Measurements from ENCODE around the gene GAS6.

Gene GAS6

GRCh38 chr13:113900646-113901045 lies 36.8 kb upstream of the GAS6 start:
- H3K9me3 ChIP-seq (ENCODE audit: low read length) = no peaks in the 10 kb centered on the region
- H3K4me3 ChIP-seq (ENCODE audit: low read length) = no peak overlapping the region
- peaks cover 4% of the 10 kb centered on the region for H3K27me3 ChIP-seq (ENCODE audit: insufficient read depth, low read length)
- H3K4me1 ChIP-seq (ENCODE audit: insufficient read depth, low read length) = no peaks in the 10 kb centered on the region
- H2AFZ ChIP-seq (ENCODE audit: low read depth, low read length) = no peak overlapping the region
- H3K36me3 ChIP-seq (ENCODE audit: insufficient read depth, low read length) = no peaks in the 10 kb centered on the region

DNA sequence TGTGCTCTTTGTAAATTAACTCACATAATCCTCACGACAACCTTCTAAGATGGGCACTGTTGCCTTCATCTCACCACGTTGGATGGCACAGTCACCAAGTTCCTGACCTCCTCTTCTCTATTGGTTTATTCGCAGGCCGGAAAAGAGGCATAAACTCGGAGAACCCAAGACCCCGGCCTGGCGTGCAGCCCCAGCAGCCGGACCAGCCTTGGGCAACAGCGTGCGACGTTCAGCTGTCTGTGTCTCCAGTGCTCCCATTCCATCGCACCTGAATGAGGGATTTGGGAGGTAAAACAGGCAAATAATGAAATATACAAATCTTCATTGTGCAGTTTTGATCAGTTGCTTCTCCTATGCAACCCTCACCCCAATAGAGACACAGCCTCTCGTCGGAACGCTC lies 34.5 kb upstream of the GAS6 start:
- H3K27me3 ChIP-seq (ENCODE audit: insufficient read depth, low read length) = no peaks in the 10 kb centered on the region
- no peaks in the 10 kb centered on the region for H3K4me1 ChIP-seq (ENCODE audit: insufficient read depth, low read length)
- no peaks in the 10 kb centered on the region for H3K9me3 ChIP-seq (ENCODE audit: low read length)
- no peak overlapping the region for H2AFZ ChIP-seq (ENCODE audit: low read depth, low read length)
- H3K4me3 ChIP-seq (ENCODE audit: low read length) = no peak overlapping the region
- H3K36me3 ChIP-seq (ENCODE audit: insufficient read depth, low read length) = no peaks in the 10 kb centered on the region

GRCh38 chr13:113897966-113898365 lies 34.1 kb upstream of the GAS6 start:
- Histone ChIP-seq H3K27me3 (ENCODE audit: insufficient read depth, low read length) (no peaks in the 10 kb centered on the region), H3K4me1 (ENCODE audit: insufficient read depth, low read length) (no peaks in the 10 kb centered on the region), H3K9me3 (ENCODE audit: low read length) (no peaks in the 10 kb centered on the region), H3K4me3 (ENCODE audit: low read length) (no peak overlapping the region), H2AFZ (ENCODE audit: low read depth, low read length) (no peak overlapping the region), H3K36me3 (ENCODE audit: insufficient read depth, low read length) (no peaks in the 10 kb centered on the region)

GRCh38 chr13:113897161-113897560 lies 33.3 kb upstream of the GAS6 start:
- Histone ChIP-seq H3K4me1 (ENCODE audit: insufficient read depth, low read length) (no peaks in the 10 kb centered on the region), H3K9me3 (ENCODE audit: low read length) (no peaks in the 10 kb centered on the region), H3K27me3 (ENCODE audit: insufficient read depth, low read length) (no peaks in the 10 kb centered on the region), H3K36me3 (ENCODE audit: insufficient read depth, low read length) (no peaks in the 10 kb centered on the region), H2AFZ (ENCODE audit: low read depth, low read length) (no peak overlapping the region), H3K4me3 (ENCODE audit: low read length) (no peak overlapping the region)

GRCh38 chr13:113895436-113895835 lies 31.6 kb upstream of the GAS6 start:
- Histone ChIP-seq H3K4me1 (ENCODE audit: insufficient read depth, low read length) (peaks cover 3% of the 10 kb centered on the region), H3K27me3 (ENCODE audit: insufficient read depth, low read length) (no peaks in the 10 kb centered on the region), H3K4me3 (ENCODE audit: low read length) (no peak overlapping the region), H2AFZ (ENCODE audit: low read depth, low read length) (no peak overlapping the region), H3K36me3 (ENCODE audit: insufficient read depth, low read length) (no peaks in the 10 kb centered on the region), H3K9me3 (ENCODE audit: low read length) (no peaks in the 10 kb centered on the region)

DNA sequence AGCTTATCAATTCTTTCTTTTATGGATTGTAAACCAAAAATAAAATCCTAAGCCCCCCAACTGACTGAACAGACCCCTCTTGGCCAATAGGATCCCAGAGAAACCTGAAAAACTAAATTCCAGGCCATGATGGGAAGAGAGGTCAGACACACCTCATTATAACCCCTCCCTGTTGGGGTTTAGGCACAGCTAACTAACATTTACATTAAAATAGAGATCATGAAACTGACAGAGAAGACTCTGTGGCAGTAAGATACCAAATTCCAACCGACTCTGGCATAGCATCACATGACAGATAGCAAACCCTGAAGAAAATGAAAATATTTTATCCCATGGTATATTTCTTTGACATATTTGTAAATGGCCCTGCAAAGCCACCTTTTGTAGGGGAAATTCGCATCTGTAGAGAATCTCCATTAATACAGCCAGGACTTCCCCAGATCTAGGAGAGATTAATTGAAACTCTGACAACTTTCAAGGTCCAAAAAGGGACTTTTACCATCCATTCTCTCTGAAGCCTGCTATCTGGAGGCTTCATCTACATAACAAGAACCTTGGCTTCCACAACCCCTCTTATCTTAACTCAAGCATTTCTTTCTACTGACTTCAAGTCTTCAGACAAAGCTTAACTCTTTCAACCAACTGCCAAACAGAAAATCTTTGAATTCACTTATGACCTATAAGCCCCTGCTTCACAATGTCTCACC lies 27.1 kb upstream of the GAS6 start:
- peaks cover 9% of the 10 kb centered on the region for H3K4me1 ChIP-seq (ENCODE audit: insufficient read depth, low read length)
- H3K4me3 ChIP-seq (ENCODE audit: low read length) = no peak overlapping the region
- H3K9me3 ChIP-seq (ENCODE audit: low read length) = no peaks in the 10 kb centered on the region
- H3K27me3 ChIP-seq (ENCODE audit: insufficient read depth, low read length) = peaks cover 2% of the 10 kb centered on the region
- H2AFZ ChIP-seq (ENCODE audit: low read depth, low read length) = no peak overlapping the region
- H3K36me3 ChIP-seq (ENCODE audit: insufficient read depth, low read length) = no peaks in the 10 kb centered on the region

- H3K9me3 ChIP-seq (ENCODE audit: low read length) = no peaks in the 10 kb centered on the region
- H3K36me3 ChIP-seq (ENCODE audit: insufficient read depth, low read length) = no peaks in the 10 kb centered on the region
- H2AFZ ChIP-seq (ENCODE audit: low read depth, low read length) = no peak overlapping the region
- peaks cover 9% of the 10 kb centered on the region for H3K4me1 ChIP-seq (ENCODE audit: insufficient read depth, low read length)
- H3K4me3 ChIP-seq (ENCODE audit: low read length) = no peak overlapping the region
- peaks cover 2% of the 10 kb centered on the region for H3K27me3 ChIP-seq (ENCODE audit: insufficient read depth, low read length)
Measured at GRCh38 chr13:113889467-113889866, 25.6 kb upstream of the GAS6 start.

DNA sequence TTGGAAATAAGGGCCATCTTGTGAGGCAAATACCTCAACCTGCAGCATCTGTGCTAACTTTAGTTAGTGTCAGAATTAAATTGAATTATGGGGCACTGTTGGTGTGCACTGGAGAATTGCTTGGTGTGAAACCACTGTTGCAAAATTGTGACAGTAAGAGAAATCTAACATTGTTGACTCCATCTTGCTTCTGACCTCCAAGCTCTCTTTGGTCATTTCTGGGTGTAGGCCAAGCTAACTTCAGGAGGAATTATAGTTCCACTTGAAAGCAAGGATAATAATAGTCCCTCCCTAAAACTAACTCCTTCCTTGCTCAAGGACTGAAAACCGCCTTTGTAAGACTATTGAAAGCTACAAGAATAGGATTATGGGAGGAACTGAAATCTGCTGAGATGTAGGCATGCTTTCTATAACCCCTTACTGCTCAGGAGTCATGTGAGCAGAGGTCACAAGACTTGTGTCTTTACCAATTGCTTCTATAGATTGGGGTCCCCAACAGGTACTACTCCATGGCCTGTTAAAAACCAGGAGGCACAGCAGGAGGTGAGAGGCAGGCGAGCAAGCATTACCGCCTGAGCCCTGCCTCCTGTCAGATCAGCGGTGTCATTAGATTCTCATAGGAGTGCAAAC lies 24.9 kb upstream of the GAS6 start:
- Histone ChIP-seq H3K4me1 (ENCODE audit: insufficient read depth, low read length) (peaks cover 9% of the 10 kb centered on the region), H3K36me3 (ENCODE audit: insufficient read depth, low read length) (no peaks in the 10 kb centered on the region), H3K27me3 (ENCODE audit: insufficient read depth, low read length) (peaks cover 2% of the 10 kb centered on the region), H2AFZ (ENCODE audit: low read depth, low read length) (no peak overlapping the region), H3K9me3 (ENCODE audit: low read length) (no peaks in the 10 kb centered on the region), H3K4me3 (ENCODE audit: low read length) (no peak overlapping the region)

- H3K9me3 ChIP-seq (ENCODE audit: low read length) = no peaks in the 10 kb centered on the region
- H3K4me1 ChIP-seq (ENCODE audit: insufficient read depth, low read length) = peaks cover 9% of the 10 kb centered on the region
Measured at GRCh38 chr13:113887700-113888201, 23.9 kb upstream of the GAS6 start.

DNA sequence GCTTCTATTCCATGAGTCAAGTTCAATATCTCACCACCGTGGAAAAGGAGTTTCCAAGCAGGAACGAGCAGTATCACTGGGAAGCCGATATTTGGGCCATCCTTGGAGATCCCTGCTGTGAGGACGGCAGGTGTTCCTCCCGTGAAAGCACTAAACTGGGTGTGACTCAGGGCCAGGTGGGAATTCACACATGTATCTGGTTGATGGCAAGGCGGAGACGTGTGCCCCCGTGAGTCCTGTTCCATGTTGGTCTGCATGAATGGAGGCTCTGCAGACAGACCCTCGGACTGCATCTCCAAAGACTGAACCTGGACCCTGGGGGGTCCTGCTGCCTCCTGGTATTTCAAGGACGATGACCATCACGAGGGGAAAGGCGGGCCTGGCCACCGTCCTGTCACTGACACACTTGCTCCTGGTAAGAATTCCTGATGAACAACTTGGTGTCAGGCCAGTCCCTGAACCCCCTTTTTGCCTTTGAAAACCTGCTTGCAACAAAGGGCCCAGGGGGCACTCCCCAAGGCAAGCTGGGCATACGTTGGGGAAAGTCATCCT lies 22.8 kb upstream of the GAS6 start:
- Histone ChIP-seq H3K4me3 (ENCODE audit: low read length) (no peak overlapping the region), H3K9me3 (ENCODE audit: low read length) (no peaks in the 10 kb centered on the region), H3K4me1 (ENCODE audit: insufficient read depth, low read length) (peaks cover 9% of the 10 kb centered on the region), H3K36me3 (ENCODE audit: insufficient read depth, low read length) (no peaks in the 10 kb centered on the region), H2AFZ (ENCODE audit: low read depth, low read length) (no peak overlapping the region), H3K27me3 (ENCODE audit: insufficient read depth, low read length) (peaks cover 2% of the 10 kb centered on the region)

More at GRCh38 chr13:113887700-113888201, 23.9 kb upstream of the GAS6 start:
- Histone ChIP-seq H3K4me3 (ENCODE audit: low read length) (no peak overlapping the region), H3K36me3 (ENCODE audit: insufficient read depth, low read length) (no peaks in the 10 kb centered on the region), H3K27me3 (ENCODE audit: insufficient read depth, low read length) (peaks cover 2% of the 10 kb centered on the region), H2AFZ (ENCODE audit: low read depth, low read length) (no peak overlapping the region)

GRCh38 chr13:113884821-113885220 lies 20.9 kb upstream of the GAS6 start:
- Histone ChIP-seq H3K4me3 (ENCODE audit: low read length) (no peak overlapping the region), H3K4me1 (ENCODE audit: insufficient read depth, low read length) (peaks cover 8% of the 10 kb centered on the region), H2AFZ (ENCODE audit: low read depth, low read length) (no peak overlapping the region), H3K27me3 (ENCODE audit: insufficient read depth, low read length) (peaks cover 2% of the 10 kb centered on the region), H3K9me3 (ENCODE audit: low read length) (no peaks in the 10 kb centered on the region), H3K36me3 (ENCODE audit: insufficient read depth, low read length) (no peaks in the 10 kb centered on the region)

DNA sequence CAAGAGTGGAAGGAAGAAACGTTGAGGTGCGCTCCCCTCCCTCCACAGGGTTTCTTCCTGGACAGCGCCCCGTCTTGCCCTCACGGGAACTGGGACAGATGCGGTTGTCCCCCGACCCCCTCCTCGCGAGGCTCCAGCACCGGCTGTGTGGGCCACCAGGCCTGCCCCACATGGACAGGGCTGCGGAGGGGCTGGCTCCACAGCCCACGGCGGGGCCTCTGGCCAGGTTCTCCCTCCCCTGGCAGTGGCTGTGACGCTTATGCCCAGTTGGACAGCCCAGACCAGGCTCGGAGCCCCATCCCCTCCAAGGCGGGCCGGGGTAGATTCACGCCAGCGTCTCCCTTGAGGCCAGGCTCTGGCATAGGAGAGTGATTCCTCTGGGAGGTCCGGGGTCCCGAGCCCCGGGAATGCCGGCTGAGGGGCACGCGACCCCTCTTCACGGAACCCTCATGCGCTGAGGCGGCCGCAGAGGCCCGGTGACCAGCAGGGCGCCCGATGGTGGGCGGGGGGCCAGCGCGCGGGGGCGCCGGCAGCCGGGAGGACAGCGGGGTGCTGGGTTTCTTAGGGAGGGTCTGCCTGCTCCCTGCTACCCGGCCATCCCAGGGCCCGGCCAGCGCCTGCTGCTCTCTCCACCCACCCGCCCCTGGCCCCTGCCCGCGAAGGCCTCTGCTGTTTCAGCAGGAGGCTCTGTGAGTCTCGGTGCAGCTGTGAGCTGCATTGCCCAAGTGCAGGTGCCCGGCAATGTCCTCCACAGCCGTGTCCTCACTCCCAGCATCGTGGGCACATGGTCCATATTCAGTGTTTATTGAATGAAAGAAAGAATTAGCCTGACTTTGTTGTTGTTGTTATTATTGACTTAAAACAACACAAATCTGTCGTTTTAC lies 20.3 kb upstream of the GAS6 start:
- no peaks in the 10 kb centered on the region for H3K9me3 ChIP-seq (ENCODE audit: low read length)
- H3K27me3 ChIP-seq (ENCODE audit: insufficient read depth, low read length) = peaks cover 2% of the 10 kb centered on the region
- H3K4me1 ChIP-seq (ENCODE audit: insufficient read depth, low read length) = peaks cover 14% of the 10 kb centered on the region
- H2AFZ ChIP-seq (ENCODE audit: low read depth, low read length) = no peak overlapping the region
- H3K36me3 ChIP-seq (ENCODE audit: insufficient read depth, low read length) = no peaks in the 10 kb centered on the region
- H3K4me3 ChIP-seq (ENCODE audit: low read length) = no peak overlapping the region
